GM12874 (cell line): Measurements from ENCODE around the gene COL26A1.

Experiments
- CTCF ChIP-seq: IDR thresholded peaks from 2 replicates; pipeline ENCODE4 v1.5.1; 2011; ENCODE audit warnings: low read depth, mild to moderate bottlenecking, control low read depth, low read length, moderate library complexity; ENCODE audit not compliant: insufficient read depth

The COL26A1 gene

GRCh38 chr7:101390901-101391301 is 28.2 kb downstream of the COL26A1 start:
- no peak for TF ChIP-seq CTCF

GRCh38 chr7:101391991-101392390 is 29.3 kb downstream of the COL26A1 start:
- TF ChIP-seq CTCF = no peak

GRCh38 chr7:101393865-101394264 is 31.2 kb downstream of the COL26A1 start:
- TF ChIP-seq CTCF = no peak

- no peak for TF ChIP-seq CTCF
Observed at GRCh38 chr7:101395376-101395775, 32.7 kb downstream of the COL26A1 start.

GRCh38 chr7:101397243-101397642 is 34.6 kb downstream of the COL26A1 start:
- TF ChIP-seq CTCF = no peak

- TF ChIP-seq CTCF = no peak
Observed at GRCh38 chr7:101397770-101398324, 35.2 kb downstream of the COL26A1 start.

- TF ChIP-seq CTCF = no peak
Observed at GRCh38 chr7:101398396-101399289, 36.0 kb downstream of the COL26A1 start.
